Kidney (tissue), 14 donors: ENCODE results near the gene RNF126. TPM values are rescaled to one million over a fixed set of nuclear protein-coding genes. Genes with fewer than 3 reads are reported as not detected.

Experiments
- DNase-seq, 5 donors: peaks; one replicate each; pipeline ENCODE4 v3.0.0-alpha.2; 2013 to 2020
- FAIRE-seq: peaks from 2 replicates; lab custom pipeline; 2012; peaks lifted over from hg19 to GRCh38; lab: Jason Lieb, UNC
- H3K27ac ChIP-seq, 2 donors: one replicate each; pipeline ENCODE4 v1.7.0; 2013; ENCODE audit warnings: low read depth in 2 of 2, low read length in 2 of 2, inconsistent platforms in 1 of 2
- H3K27me3 ChIP-seq: one replicate; pipeline ENCODE4 v1.7.1; 2013; ENCODE audit warnings: low read length, inconsistent platforms; ENCODE audit not compliant: control insufficient read depth, insufficient read depth
- H3K36me3 ChIP-seq, 3 donors: one replicate each; pipeline versions ENCODE4 v1.7.0 to v1.7.1; 2013; ENCODE audit warnings: low read length in 3 of 3, control low read depth in 1 of 3, inconsistent platforms in 1 of 3; ENCODE audit not compliant: insufficient read depth in 3 of 3, control insufficient read depth in 2 of 3
- H3K4me1 ChIP-seq, 3 donors: one replicate each; pipeline versions ENCODE4 v1.7.0 to v1.7.1; 2013; ENCODE audit warnings: low read length in 3 of 3, inconsistent platforms in 1 of 3, low read depth in 1 of 3; ENCODE audit not compliant: control insufficient read depth in 2 of 3, insufficient read depth in 2 of 3
- H3K4me3 ChIP-seq, 3 donors: one replicate each; pipeline versions ENCODE4 v1.7.0 to v1.8.1; 2013; ENCODE audit warnings: low read length in 3 of 3, control low read depth in 1 of 3, inconsistent platforms in 1 of 3
- H3K9ac ChIP-seq, 3 donors: one replicate each; pipeline versions ENCODE4 v1.7.0 to v1.7.1; 2013; ENCODE audit warnings: low read length in 3 of 3, control low read depth in 1 of 3, inconsistent platforms in 1 of 3
- H3K9me3 ChIP-seq, 3 donors: one replicate each; pipeline versions ENCODE4 v1.7.0 to v1.7.1; 2013; ENCODE audit warnings: low read length in 3 of 3, control low read depth in 1 of 3, inconsistent platforms in 1 of 3; ENCODE audit not compliant: control insufficient read depth in 2 of 3, insufficient read depth in 1 of 3
- CTCF ChIP-seq: IDR thresholded peaks from 3 replicates; pipeline ENCODE4 v1.5.1; 2012; ENCODE audit warnings: mild to moderate bottlenecking, moderate library complexity, borderline replicate concordance; ENCODE audit not compliant: insufficient read depth; ENCODE audit errors: extremely low read depth
- intact Hi-C: fragments of 100-400 bp; cut with DNase I; formaldehyde crosslinking; loops from one replicate; pipeline ENCODE4 v1.11.1; 2022
- polyA plus RNA-seq: library from polyadenylated mRNA; stranded (reverse); fragments of 350-450 nt; fragmentation: Illumina TruSeq; extraction: RNeasy Lipid Tissue Mini Kit (QIAGEN cat#74804); gene quantifications from one replicate; pipeline ENCODE4 v1.2.3, GENCODE V29; 2014; ENCODE audit warnings: low read depth, low replicate concordance; ENCODE audit not compliant: insufficient read depth
- total RNA-seq: library from RNA; stranded (reverse); fragmentation: NEBNext Ultra II Directional; extraction: Animal tissue kit (Norgen Biotek cat#: 25700); gene quantifications from one replicate; pipeline ENCODE4 v1.2.1, GENCODE V29; 2021
- donor health status: control.
- donor health status: control.
- donor health status: control.
- donor health status: control.
- donor health status: control.
- donor health status: DM: yes; HTN: yes; CAD: no.
- donor health status: Normal renal cell carcinoma (clear cell type).

The RNF126 gene
- total and polyA plus RNA-seq, 2 donors from 2014 or later, result 33.3 to 38.0 TPM

DNA sequence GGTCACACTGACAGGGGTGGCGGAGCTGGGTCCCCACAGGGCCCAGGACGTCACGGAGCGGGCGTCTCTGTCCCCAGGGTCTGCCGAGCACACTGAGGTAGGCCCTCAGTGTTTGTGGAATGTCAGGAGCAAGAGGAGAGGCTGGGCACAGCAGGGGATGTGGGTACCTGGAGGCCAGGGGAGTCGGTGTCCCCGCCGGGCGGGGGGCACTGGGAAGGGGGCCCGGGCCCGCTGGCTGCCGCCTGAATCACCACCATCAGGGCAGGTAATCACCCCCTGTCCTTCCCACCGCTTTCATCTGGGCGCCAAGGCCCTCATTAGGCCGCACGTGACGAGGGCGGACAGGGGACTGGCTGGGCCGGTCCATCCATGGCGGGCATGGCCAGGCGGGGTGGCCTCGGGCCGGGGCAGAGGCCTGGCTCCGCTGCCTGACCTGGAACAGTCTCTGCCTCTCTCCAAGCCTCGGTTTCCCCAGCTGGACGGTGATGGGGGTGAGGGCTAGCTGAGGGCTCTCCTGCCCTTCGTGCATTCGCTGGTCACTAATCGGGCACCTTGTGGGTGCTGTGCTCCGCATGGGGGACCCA, 22.3 kb downstream of the RNF126 start:
- no peak for FAIRE-seq
- intact Hi-C loops, result no loop called here

DNA sequence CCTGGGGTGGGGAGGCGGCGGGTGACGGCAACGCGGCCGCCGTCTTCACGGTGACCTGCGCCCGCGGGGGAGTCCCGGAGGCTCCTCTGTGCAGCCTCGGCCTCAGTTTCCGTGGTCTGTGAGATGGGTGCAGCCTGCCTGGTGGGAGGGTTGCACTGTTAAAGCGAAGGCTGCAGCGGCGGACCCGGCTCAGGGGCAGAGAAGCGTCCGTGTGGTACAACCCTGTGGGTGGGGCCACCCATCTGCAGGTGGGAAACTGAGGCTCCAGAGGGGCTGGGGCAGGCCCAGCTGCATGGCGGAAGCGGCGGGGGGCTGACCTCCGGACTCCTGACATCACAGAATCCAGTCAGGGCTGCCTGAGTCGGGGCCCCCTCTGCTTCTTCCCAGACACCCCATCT, 22.9 kb downstream of the RNF126 start:
- peaks cover 0 to 8% (median 4%) of the 10 kb centered on the region in 3 donors for H3K4me1 ChIP-seq
- H3K4me3 ChIP-seq, result no peak overlapping the region
- intact Hi-C loops, result no loop called here
- no peaks in the 10 kb centered on the region for H3K9me3 ChIP-seq
- DNase-seq, result peak in 1 of 5 donors; percentile 65
- no peak overlapping the region for H3K27ac ChIP-seq
- TF ChIP-seq CTCF, result no peak
- no peak overlapping the region for H3K9ac ChIP-seq
- no peak for FAIRE-seq
- H3K27me3 ChIP-seq, result no peaks in the 10 kb centered on the region
- H3K36me3 ChIP-seq, result no peaks in the 10 kb centered on the region

More for the DNA sequence above, 22.3 kb downstream of the RNF126 start:
- peaks cover 0 to 8% (median 4%) of the 10 kb centered on the region in 3 donors for H3K4me1 ChIP-seq
- no peak overlapping the region for H3K27ac ChIP-seq
- H3K36me3 ChIP-seq, result no peaks in the 10 kb centered on the region
- H3K9me3 ChIP-seq, result no peaks in the 10 kb centered on the region
- TF ChIP-seq CTCF, result no peak
- no peak overlapping the region for H3K9ac ChIP-seq
- no peaks in the 10 kb centered on the region for H3K27me3 ChIP-seq
- no peak overlapping the region for H3K4me3 ChIP-seq
- peak in 1 of 5 donors; percentile 55 for DNase-seq

DNA sequence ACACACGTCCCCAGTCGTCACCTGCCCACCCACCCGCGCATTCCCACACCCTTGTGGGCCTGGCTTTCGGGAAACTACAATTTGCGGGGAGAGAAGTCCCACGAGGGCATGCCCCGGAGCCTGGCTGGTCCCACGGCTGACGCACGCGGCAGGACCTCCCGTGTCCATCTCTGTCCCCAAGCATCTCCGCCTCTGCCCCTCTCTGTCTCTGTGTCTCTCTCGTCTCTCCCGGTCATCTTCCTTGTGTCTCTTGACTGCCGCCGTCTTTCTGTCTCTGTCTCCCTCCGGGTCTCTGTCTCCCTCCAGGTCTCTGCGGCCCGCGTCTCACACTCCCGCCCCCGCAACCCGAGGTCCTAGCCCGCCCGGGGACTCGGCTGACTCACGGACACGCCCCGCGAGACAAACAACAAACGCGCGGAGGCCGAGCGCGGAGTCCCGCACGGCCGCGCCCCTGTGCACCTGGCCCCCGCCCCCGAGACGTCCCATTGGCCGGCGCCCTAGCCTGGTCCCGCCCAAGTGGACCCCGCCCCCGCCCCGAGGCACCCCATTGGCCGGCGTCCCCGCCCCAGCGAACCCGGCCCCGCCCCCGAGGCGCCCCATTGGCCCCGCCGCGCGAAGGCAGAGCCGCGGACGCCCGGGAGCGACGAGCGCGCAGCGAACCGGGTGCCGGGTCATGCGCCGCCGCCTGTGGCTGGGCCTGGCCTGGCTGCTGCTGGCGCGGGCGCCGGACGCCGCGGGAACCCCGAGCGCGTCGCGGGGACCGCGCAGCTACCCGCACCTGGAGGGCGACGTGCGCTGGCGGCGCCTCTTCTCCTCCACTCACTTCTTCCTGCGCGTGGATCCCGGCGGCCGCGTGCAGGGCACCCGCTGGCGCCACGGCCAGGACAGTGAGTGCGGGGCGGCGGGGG, 23.5 kb downstream of the RNF126 start, which contains the start of gene FGF22:
TSS of gene FGF22 (plus strand) at position 627 of the 908 bp plus-strand sequence. CDS start at position 674, 47 bp downstream.
- intact Hi-C loops, result no loop called here

More for the DNA sequence above, 23.5 kb downstream of the RNF126 start, which contains the start of gene FGF22:
- Histone ChIP-seq H3K4me3 (peak within 1 kb of the TSS; percentile 36 to 61 (median 42)), H3K27ac (no peak within 1 kb of the TSS), H3K9me3 (no peaks in the 10 kb centered on the region), H3K9ac (peak within 1 kb of the TSS in 2 of 3 donors; percentile 9 to 19), H3K36me3 (no peaks in the 10 kb centered on the region), H3K27me3 (no peaks in the 10 kb centered on the region), H3K4me1 (peaks cover 0 to 8% (median 4%) of the 10 kb centered on the region in 3 donors)
- TF ChIP-seq CTCF, result peak; percentile 12
- FAIRE-seq (no peak), DNase-seq (peak; percentile 89 to 97 (median 95))
